Skin of body (tissue), 2 donors: ENCODE results near the gene CHN2. TPM values are rescaled to one million over a fixed set of nuclear protein-coding genes. Genes with fewer than 3 reads are reported as not detected.
A peak's percentile ranks its signal among the peaks of the same experiment; 100 is the strongest.
"Not testable (repeated sequence)": the region's sequence is repeated elsewhere in the genome, so short reads cannot be mapped to it uniquely, and the experiment has no call there.

ENCODE experiments used
- DNase-seq: peaks from one replicate; lab custom pipeline; 2025; lab: John Stamatoyannopoulos, UW
- total RNA-seq: library from RNA; depleted of rRNA; stranded (reverse); fragments of >200 nt; gene quantifications from one replicate; pipeline ENCODE4 v1.2.3, GENCODE V29; 2014

The CHN2 gene
- total RNA-seq, 1 donor from 2014 or later: 9.1 TPM

GRCh38 chr7:29255906-29256692 is 61.5 kb downstream of the CHN2 start:
- DNase-seq: no peak

- no peak for DNase-seq
Observed at GRCh38 chr7:29256693-29257002, 62.1 kb downstream of the CHN2 start.

GRCh38 chr7:29258951-29259350 is 64.4 kb downstream of the CHN2 start:
- DNase-seq: no peak

- no peak for DNase-seq
Observed at GRCh38 chr7:29262191-29262917, 67.8 kb downstream of the CHN2 start.

- DNase-seq: not testable (repeated sequence)
Observed at GRCh38 chr7:29263601-29264207, 69.1 kb downstream of the CHN2 start.

- no peak for DNase-seq
Observed at GRCh38 chr7:29265208-29265923, 70.8 kb downstream of the CHN2 start.

- DNase-seq: no peak
Observed at GRCh38 chr7:29269935-29270334, 75.4 kb downstream of the CHN2 start.

- no peak for DNase-seq
Observed at GRCh38 chr7:29270594-29271318, 76.2 kb downstream of the CHN2 start.

GRCh38 chr7:29271319-29271658 is 76.7 kb downstream of the CHN2 start:
- no peak for DNase-seq

- DNase-seq: no peak
Observed at GRCh38 chr7:29272057-29272456, 77.5 kb downstream of the CHN2 start.

- peak; percentile 8 for DNase-seq
Observed at GRCh38 chr7:29274146-29275017, 79.8 kb downstream of the CHN2 start.

- no peak for DNase-seq
Observed at GRCh38 chr7:29275018-29275318, 80.4 kb downstream of the CHN2 start.

- DNase-seq: no peak
Observed at GRCh38 chr7:29275493-29275892, 80.9 kb downstream of the CHN2 start.

GRCh38 chr7:29276199-29276598 is 81.6 kb downstream of the CHN2 start:
- no peak for DNase-seq

- DNase-seq: no peak
Observed at GRCh38 chr7:29276806-29277205, 82.2 kb downstream of the CHN2 start.

- DNase-seq: no peak
Observed at GRCh38 chr7:29277436-29278215, 83.1 kb downstream of the CHN2 start.

- no peak for DNase-seq
Observed at GRCh38 chr7:29278337-29279069, 83.9 kb downstream of the CHN2 start.

GRCh38 chr7:29281782-29282541 is 87.4 kb downstream of the CHN2 start:
- DNase-seq: peak; percentile 27
